ENCODE measurements around the gene ABCA8.
"Not testable (repeated sequence)": the region's sequence is repeated elsewhere in the genome, so short reads cannot be mapped to it uniquely, and the experiment has no call there.

ABCA8 gene

GRCh38 chr17:68953340-68953997 lies 1.7 kb downstream of the ABCA8 start:
- Histone ChIP-seq H3F3A (ENCODE audit: control insufficient read depth, insufficient read depth) (no peaks in the 10 kb centered on the region), H3K79me2 (ENCODE audit: control insufficient read depth, low read length) (no peaks in the 10 kb centered on the region), H3K27me3 (ENCODE audit: control insufficient read depth, low read length) (no peaks in the 10 kb centered on the region), H3K27ac (ENCODE audit: low read depth, low read length) (no peak overlapping the region), H3K9me2 (replicated peaks; ENCODE audit: control insufficient read depth, low read length) (no peaks in the 10 kb centered on the region), H3K9me3 (ENCODE audit: control insufficient read depth, insufficient read depth, low read length) (no peaks in the 10 kb centered on the region), H4K20me1 (ENCODE audit: control insufficient read depth, insufficient read depth, low read depth, low read length) (no peaks in the 10 kb centered on the region), H3K4me1 (ENCODE audit: control insufficient read depth, low read length) (no peaks in the 10 kb centered on the region), H3K36me3 (ENCODE audit: control insufficient read depth, low read length) (no peaks in the 10 kb centered on the region), H3K4me2 (ENCODE audit: low read length) (no peak overlapping the region), H3K4me3 (ENCODE audit: low read length) (no peak overlapping the region)
- TF ChIP-seq EZH2phosphoT487 (IDR thresholded peaks at IDR 0.05; ENCODE audit: borderline replicate concordance, low read length) (no peak), CTCF (IDR thresholded peaks at IDR 0.05; ENCODE audit: low read depth, low read length, poor library complexity, severe bottlenecking) (no peak)

- Histone ChIP-seq H3K36me3 (ENCODE audit: control insufficient read depth, low read length) (no peaks in the 10 kb centered on the region), H3K4me2 (ENCODE audit: low read length) (no peak overlapping the region), H3K79me2 (ENCODE audit: control insufficient read depth, low read length) (no peaks in the 10 kb centered on the region), H3K9me2 (replicated peaks; ENCODE audit: control insufficient read depth, low read length) (no peaks in the 10 kb centered on the region), H3K4me3 (ENCODE audit: low read length) (no peak overlapping the region), H4K20me1 (ENCODE audit: control insufficient read depth, insufficient read depth, low read depth, low read length) (no peaks in the 10 kb centered on the region), H3F3A (ENCODE audit: control insufficient read depth, insufficient read depth) (no peaks in the 10 kb centered on the region), H3K27me3 (ENCODE audit: control insufficient read depth, low read length) (no peaks in the 10 kb centered on the region), H3K4me1 (ENCODE audit: control insufficient read depth, low read length) (no peaks in the 10 kb centered on the region), H3K27ac (ENCODE audit: low read depth, low read length) (no peak overlapping the region), H3K9me3 (ENCODE audit: control insufficient read depth, insufficient read depth, low read length) (no peaks in the 10 kb centered on the region)
- TF ChIP-seq CTCF (IDR thresholded peaks at IDR 0.05; ENCODE audit: low read depth, low read length, poor library complexity, severe bottlenecking) (no peak), EZH2phosphoT487 (IDR thresholded peaks at IDR 0.05; ENCODE audit: borderline replicate concordance, low read length) (no peak)
Measured at GRCh38 chr17:68950725-68951124, 4.5 kb downstream of the ABCA8 start.

- not testable (repeated sequence) for H3K4me2 ChIP-seq (ENCODE audit: low read length); H3K9me3 ChIP-seq (ENCODE audit: control insufficient read depth, insufficient read depth, low read length); H4K20me1 ChIP-seq (ENCODE audit: control insufficient read depth, insufficient read depth, low read depth, low read length); H3K9me2 ChIP-seq (replicated peaks; ENCODE audit: control insufficient read depth, low read length); H3K4me1 ChIP-seq (ENCODE audit: control insufficient read depth, low read length); H3K27me3 ChIP-seq (ENCODE audit: control insufficient read depth, low read length); H3K27ac ChIP-seq (ENCODE audit: low read depth, low read length); H3F3A ChIP-seq (ENCODE audit: control insufficient read depth, insufficient read depth); H3K36me3 ChIP-seq (ENCODE audit: control insufficient read depth, low read length); H3K79me2 ChIP-seq (ENCODE audit: control insufficient read depth, low read length); H3K4me3 ChIP-seq (ENCODE audit: low read length)
Measured at GRCh38 chr17:68947868-68948267, 7.3 kb downstream of the ABCA8 start.

GRCh38 chr17:68944435-68945035 lies 10.7 kb downstream of the ABCA8 start:
- no peaks in the 10 kb centered on the region for H3K9me3 ChIP-seq (ENCODE audit: control insufficient read depth, insufficient read depth, low read length)
- no peak overlapping the region for H3K4me3 ChIP-seq (ENCODE audit: low read length)
- H3K9me2 ChIP-seq (replicated peaks; ENCODE audit: control insufficient read depth, low read length), result no peaks in the 10 kb centered on the region
- TF ChIP-seq CTCF (IDR thresholded peaks at IDR 0.05; ENCODE audit: low read depth, low read length, poor library complexity, severe bottlenecking) (no peak), EZH2phosphoT487 (IDR thresholded peaks at IDR 0.05; ENCODE audit: borderline replicate concordance, low read length) (no peak)
- H4K20me1 ChIP-seq (ENCODE audit: control insufficient read depth, insufficient read depth, low read depth, low read length), result no peaks in the 10 kb centered on the region
- no peak overlapping the region for H3K4me2 ChIP-seq (ENCODE audit: low read length)
- H3K79me2 ChIP-seq (ENCODE audit: control insufficient read depth, low read length), result no peaks in the 10 kb centered on the region
- H3K27ac ChIP-seq (ENCODE audit: low read depth, low read length), result no peak overlapping the region
- H3K36me3 ChIP-seq (ENCODE audit: control insufficient read depth, low read length), result no peaks in the 10 kb centered on the region
- no peaks in the 10 kb centered on the region for H3F3A ChIP-seq (ENCODE audit: control insufficient read depth, insufficient read depth)
- no peaks in the 10 kb centered on the region for H3K4me1 ChIP-seq (ENCODE audit: control insufficient read depth, low read length)
- no peaks in the 10 kb centered on the region for H3K27me3 ChIP-seq (ENCODE audit: control insufficient read depth, low read length)

GRCh38 chr17:68943812-68944182 lies 11.4 kb downstream of the ABCA8 start:
- not testable (repeated sequence) for H3K9me3 ChIP-seq (ENCODE audit: control insufficient read depth, insufficient read depth, low read length); H3K27me3 ChIP-seq (ENCODE audit: control insufficient read depth, low read length)

More at GRCh38 chr17:68943812-68944182, 11.4 kb downstream of the ABCA8 start:
- not testable (repeated sequence) for H3K4me2 ChIP-seq (ENCODE audit: low read length); H3K79me2 ChIP-seq (ENCODE audit: control insufficient read depth, low read length); H3F3A ChIP-seq (ENCODE audit: control insufficient read depth, insufficient read depth); H3K4me3 ChIP-seq (ENCODE audit: low read length); H3K27ac ChIP-seq (ENCODE audit: low read depth, low read length); H3K4me1 ChIP-seq (ENCODE audit: control insufficient read depth, low read length); H3K36me3 ChIP-seq (ENCODE audit: control insufficient read depth, low read length); H4K20me1 ChIP-seq (ENCODE audit: control insufficient read depth, insufficient read depth, low read depth, low read length); H3K9me2 ChIP-seq (replicated peaks; ENCODE audit: control insufficient read depth, low read length)
